ENCODE results near the gene TMEM245.

GRCh38 chr9:109141375-109141774, 21.6 kb upstream of the TMEM245 start:
- TF ChIP-seq POLR2A (IDR thresholded peaks at IDR 0.05) (no peak), EP300 (IDR thresholded peaks at IDR 0.05) (no peak)
- TF ChIP-seq, protein P1, sequence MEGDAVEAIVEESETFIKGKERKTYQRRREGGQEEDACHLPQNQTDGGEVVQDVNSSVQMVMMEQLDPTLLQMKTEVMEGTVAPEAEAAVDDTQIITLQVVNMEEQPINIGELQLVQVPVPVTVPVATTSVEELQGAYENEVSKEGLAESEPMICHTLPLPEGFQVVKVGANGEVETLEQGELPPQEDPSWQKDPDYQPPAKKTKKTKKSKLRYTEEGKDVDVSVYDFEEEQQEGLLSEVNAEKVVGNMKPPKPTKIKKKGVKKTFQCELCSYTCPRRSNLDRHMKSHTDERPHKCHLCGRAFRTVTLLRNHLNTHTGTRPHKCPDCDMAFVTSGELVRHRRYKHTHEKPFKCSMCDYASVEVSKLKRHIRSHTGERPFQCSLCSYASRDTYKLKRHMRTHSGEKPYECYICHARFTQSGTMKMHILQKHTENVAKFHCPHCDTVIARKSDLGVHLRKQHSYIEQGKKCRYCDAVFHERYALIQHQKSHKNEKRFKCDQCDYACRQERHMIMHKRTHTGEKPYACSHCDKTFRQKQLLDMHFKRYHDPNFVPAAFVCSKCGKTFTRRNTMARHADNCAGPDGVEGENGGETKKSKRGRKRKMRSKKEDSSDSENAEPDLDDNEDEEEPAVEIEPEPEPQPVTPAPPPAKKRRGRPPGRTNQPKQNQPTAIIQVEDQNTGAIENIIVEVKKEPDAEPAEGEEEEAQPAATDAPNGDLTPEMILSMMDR (IDR thresholded peaks at IDR 0.05): no peak
